ENCODE data around the gene TMEM263. TPM values are rescaled to one million over a fixed set of nuclear protein-coding genes. Genes with fewer than 3 reads are reported as not detected.

Gene TMEM263
- total and polyA plus RNA-seq, 2 donors (not counting 3 experiments of a cell fraction or from before 2014, with no cell fraction given), result 22.5 to 72.5 TPM

DNA sequence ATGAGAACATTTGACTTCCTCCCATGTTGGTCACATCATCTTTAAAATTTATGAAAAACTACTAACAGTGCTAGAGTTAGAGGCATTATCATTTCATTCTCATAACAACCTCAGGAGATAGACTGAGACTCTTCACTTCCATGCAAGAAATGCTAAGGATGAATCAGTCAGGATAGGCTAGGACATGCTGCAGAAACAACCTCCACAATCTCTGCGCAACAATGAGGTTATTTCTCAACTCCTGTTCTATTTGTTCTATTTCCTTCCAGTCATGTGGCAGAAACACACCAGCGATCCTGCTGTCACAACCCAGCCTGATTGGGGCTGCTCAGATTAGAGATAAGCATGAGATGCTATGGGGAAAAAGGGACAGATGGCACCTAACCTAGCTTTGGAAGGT is 49.0 kb upstream of the TMEM263 start:
- H3K9me3 ChIP-seq (replicated peaks; ENCODE audit: control insufficient read depth, insufficient read depth, low read length), result no peaks in the 10 kb centered on the region
- DNase-seq (ENCODE audit: low read depth, low spot score), result no peak
- H3K4me3 ChIP-seq (replicated peaks in 1 of 3; ENCODE audit: insufficient read depth in 1 of 3, low read depth in 1 of 3, low read length in 3 of 3), result no peak overlapping the region
- no peaks in the 10 kb centered on the region for H3K4me1 ChIP-seq (ENCODE audit: control insufficient read depth, extremely low read depth, insufficient read depth, low read length)
- ChIA-PET CTCF (interaction anchor here (2.5 kb wide), 1 partner anchor 12 kb away, joined by 28 read pairs; no protein-coding TSS in a partner anchor), POLR2A (no interaction called here)
- no peak overlapping the region for H3K27ac ChIP-seq (ENCODE audit: insufficient read depth, low read depth, low read length)
- no TSS peak for BruUV-seq (replicated peaks)
- intact Hi-C loops (cut with micrococcal nuclease) (no loop called here), dilution Hi-C loops (cut with MboI; ENCODE audit: extremely low pct_ligation_motif_present, low sequenced_read_pairs) (no loop called here)
- H3K9me1 ChIP-seq (replicated peaks; ENCODE audit: control insufficient read depth, extremely low read depth, insufficient read depth, low read length), result no peaks in the 10 kb centered on the region
- peaks cover 5 to 7% of the 10 kb centered on the region in 2 experiments for H3K27me3 ChIP-seq (ENCODE audit: control insufficient read depth in 2 of 2, insufficient read depth in 2 of 2, low read length in 2 of 2)
- H3K4me2 ChIP-seq (ENCODE audit: insufficient read depth, low read length), result no peak overlapping the region
- H4K20me1 ChIP-seq (replicated peaks; ENCODE audit: control insufficient read depth, extremely low read depth, insufficient read depth, low read length), result no peaks in the 10 kb centered on the region
- H3K9ac ChIP-seq (replicated peaks; ENCODE audit: extremely low read depth, insufficient read depth, low read length), result no peak overlapping the region
- no peak overlapping the region for H2AFZ ChIP-seq (ENCODE audit: low read depth, low read length)
- H3K36me3 ChIP-seq (ENCODE audit: control insufficient read depth in 2 of 2, extremely low read depth in 1 of 2, insufficient read depth in 2 of 2, low read length in 2 of 2), result no peaks in the 10 kb centered on the region
- TF ChIP-seq EZH2 (IDR thresholded peaks at IDR 0.05; ENCODE audit: borderline replicate concordance, low read depth, low read length, severe bottlenecking) (no peak), FOS (IDR thresholded peaks at IDR 0.05; ENCODE audit: borderline replicate concordance, insufficient read depth, low read length) (no peak), JUN (IDR thresholded peaks at IDR 0.05; ENCODE audit: borderline replicate concordance, insufficient read depth, insufficient read length, low read depth) (no peak), POLR2A (IDR thresholded peaks at IDR 0.05; ENCODE audit: low read depth, low read length) (no peak), GATA2 (IDR thresholded peaks at IDR 0.05; ENCODE audit: insufficient read depth, insufficient read length, low read depth, low read length) (no peak), MYC (IDR thresholded peaks at IDR 0.05; ENCODE audit: low read depth, low read length) (no peak)
- TF ChIP-seq, protein P1, sequence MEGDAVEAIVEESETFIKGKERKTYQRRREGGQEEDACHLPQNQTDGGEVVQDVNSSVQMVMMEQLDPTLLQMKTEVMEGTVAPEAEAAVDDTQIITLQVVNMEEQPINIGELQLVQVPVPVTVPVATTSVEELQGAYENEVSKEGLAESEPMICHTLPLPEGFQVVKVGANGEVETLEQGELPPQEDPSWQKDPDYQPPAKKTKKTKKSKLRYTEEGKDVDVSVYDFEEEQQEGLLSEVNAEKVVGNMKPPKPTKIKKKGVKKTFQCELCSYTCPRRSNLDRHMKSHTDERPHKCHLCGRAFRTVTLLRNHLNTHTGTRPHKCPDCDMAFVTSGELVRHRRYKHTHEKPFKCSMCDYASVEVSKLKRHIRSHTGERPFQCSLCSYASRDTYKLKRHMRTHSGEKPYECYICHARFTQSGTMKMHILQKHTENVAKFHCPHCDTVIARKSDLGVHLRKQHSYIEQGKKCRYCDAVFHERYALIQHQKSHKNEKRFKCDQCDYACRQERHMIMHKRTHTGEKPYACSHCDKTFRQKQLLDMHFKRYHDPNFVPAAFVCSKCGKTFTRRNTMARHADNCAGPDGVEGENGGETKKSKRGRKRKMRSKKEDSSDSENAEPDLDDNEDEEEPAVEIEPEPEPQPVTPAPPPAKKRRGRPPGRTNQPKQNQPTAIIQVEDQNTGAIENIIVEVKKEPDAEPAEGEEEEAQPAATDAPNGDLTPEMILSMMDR (IDR thresholded peaks at IDR 0.05; ENCODE audit: extremely low read depth in 1 of 2, insufficient read depth in 1 of 2, low read depth in 1 of 2, low read length in 2 of 2), result no peak
- no peak for FAIRE-seq
- no peaks in the 10 kb centered on the region for H3K79me2 ChIP-seq (ENCODE audit: control insufficient read depth, insufficient read depth, low read length)
